Lower lobe of right lung (tissue), 2 donors: ENCODE results near the gene SHROOM1. TPM values are rescaled to one million over a fixed set of nuclear protein-coding genes. Genes with fewer than 3 reads are reported as not detected.

ENCODE experiments used
- ATAC-seq, 2 donors: fragments of 200-7000 bp; cut with Tn5 transposase; one replicate each; pipeline ENCODE4 v1.9.1; 2020 to 2022; ENCODE audit warnings: mild to moderate bottlenecking in 2 of 2, moderate library complexity in 2 of 2
- DNase-seq: peaks from one replicate; pipeline ENCODE4 v3.0.0-alpha.2; 2020
- H3K27ac ChIP-seq: fragments of 200-600 bp; one replicate; pipeline ENCODE4 v1.8.0; 2022
- H3K27me3 ChIP-seq: fragments of 200-600 bp; one replicate; pipeline ENCODE4 v1.8.0; 2022; ENCODE audit warnings: low read depth
- H3K36me3 ChIP-seq: fragments of 200-600 bp; one replicate; pipeline ENCODE4 v1.8.0; 2022; ENCODE audit warnings: mild to moderate bottlenecking
- H3K4me1 ChIP-seq: fragments of 200-600 bp; one replicate; pipeline ENCODE4 v1.8.0; 2022
- H3K4me3 ChIP-seq: fragments of 200-600 bp; one replicate; pipeline ENCODE4 v1.8.0; 2022; ENCODE audit warnings: mild to moderate bottlenecking
- H3K9me3 ChIP-seq: fragments of 200-600 bp; one replicate; pipeline ENCODE4 v1.8.0; 2022
- intact Hi-C: fragments of 100-400 bp; cut with DNase I; formaldehyde crosslinking; loops from one replicate; pipeline ENCODE4 v1.11.0; 2022
- total RNA-seq: library from RNA; stranded (reverse); fragmentation: NEBNext Ultra II Directional; extraction: Animal tissue kit (Norgen Biotek cat#: 25700); gene quantifications from one replicate; pipeline ENCODE4 v1.2.1, GENCODE V29; 2021
- TF ChIP-seq, protein P1 (sequence below): fragments of 200-600 bp; IDR thresholded peaks from one replicate; pipeline ENCODE4 v1.8.0; 2022; ENCODE audit warnings: antibody characterized with exemption, mild to moderate bottlenecking
- donor health status: DM: no; HTN: yes; CAD: no; lungs with severe emphysema.

The SHROOM1 gene
- total RNA-seq, 1 donor from 2014 or later: 17.3 TPM

GRCh38 chr5:132819468-132819867 lies 11.0 kb downstream of the SHROOM1 start:
- Histone ChIP-seq H3K36me3 (peaks cover 11% of the 10 kb centered on the region), H3K4me1 (peaks cover 10% of the 10 kb centered on the region), H3K27me3 (peaks cover 13% of the 10 kb centered on the region), H3K9me3 (no peaks in the 10 kb centered on the region), H3K27ac (no peak overlapping the region), H3K4me3 (no peak overlapping the region)
- TF ChIP-seq, protein P1, sequence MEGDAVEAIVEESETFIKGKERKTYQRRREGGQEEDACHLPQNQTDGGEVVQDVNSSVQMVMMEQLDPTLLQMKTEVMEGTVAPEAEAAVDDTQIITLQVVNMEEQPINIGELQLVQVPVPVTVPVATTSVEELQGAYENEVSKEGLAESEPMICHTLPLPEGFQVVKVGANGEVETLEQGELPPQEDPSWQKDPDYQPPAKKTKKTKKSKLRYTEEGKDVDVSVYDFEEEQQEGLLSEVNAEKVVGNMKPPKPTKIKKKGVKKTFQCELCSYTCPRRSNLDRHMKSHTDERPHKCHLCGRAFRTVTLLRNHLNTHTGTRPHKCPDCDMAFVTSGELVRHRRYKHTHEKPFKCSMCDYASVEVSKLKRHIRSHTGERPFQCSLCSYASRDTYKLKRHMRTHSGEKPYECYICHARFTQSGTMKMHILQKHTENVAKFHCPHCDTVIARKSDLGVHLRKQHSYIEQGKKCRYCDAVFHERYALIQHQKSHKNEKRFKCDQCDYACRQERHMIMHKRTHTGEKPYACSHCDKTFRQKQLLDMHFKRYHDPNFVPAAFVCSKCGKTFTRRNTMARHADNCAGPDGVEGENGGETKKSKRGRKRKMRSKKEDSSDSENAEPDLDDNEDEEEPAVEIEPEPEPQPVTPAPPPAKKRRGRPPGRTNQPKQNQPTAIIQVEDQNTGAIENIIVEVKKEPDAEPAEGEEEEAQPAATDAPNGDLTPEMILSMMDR: no peak
- DNase-seq (no peak), ATAC-seq (peak in 1 of 2 donors; percentile 2)
- intact Hi-C loops: no loop called here

- TF ChIP-seq, protein P1: no peak
- H3K36me3 ChIP-seq: no peaks in the 10 kb centered on the region
- no peak overlapping the region for H3K4me3 ChIP-seq
- DNase-seq: no peak
- intact Hi-C loops: no loop called here
- H3K27me3 ChIP-seq: peaks cover 35% of the 10 kb centered on the region
- no peak overlapping the region for H3K27ac ChIP-seq
- ATAC-seq: no peak
- H3K4me1 ChIP-seq: peaks cover 23% of the 10 kb centered on the region
- no peaks in the 10 kb centered on the region for H3K9me3 ChIP-seq
Observed at GRCh38 chr5:132817011-132817410, 13.4 kb downstream of the SHROOM1 start.

DNA sequence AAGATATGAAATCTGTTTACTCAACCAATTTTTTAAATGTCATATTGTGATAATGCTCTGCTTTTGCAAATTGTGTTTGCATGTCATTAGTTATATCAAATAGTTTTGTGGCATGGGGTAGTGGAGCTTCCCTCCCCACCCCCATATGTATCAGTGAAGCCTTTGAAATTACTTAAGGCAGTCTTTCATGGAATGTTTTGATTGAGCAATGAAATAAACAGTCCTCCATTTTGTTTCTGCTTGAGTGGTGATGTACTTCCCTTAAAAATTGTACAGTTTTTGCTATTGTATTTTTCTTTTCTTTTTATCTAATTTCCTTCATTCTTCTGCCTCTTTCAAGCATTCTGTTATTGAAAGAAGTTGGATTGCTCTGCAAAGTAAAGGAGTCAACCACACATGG lies 13.9 kb downstream of the SHROOM1 start:
- Histone ChIP-seq H3K27me3 (peaks cover 39% of the 10 kb centered on the region), H3K4me3 (no peak overlapping the region), H3K9me3 (no peaks in the 10 kb centered on the region), H3K27ac (no peak overlapping the region), H3K36me3 (no peaks in the 10 kb centered on the region), H3K4me1 (peaks cover 23% of the 10 kb centered on the region)
- intact Hi-C loops: no loop called here
- DNase-seq: no peak
- TF ChIP-seq, protein P1: no peak
- ATAC-seq: no peak

- H3K27me3 ChIP-seq: peaks cover 44% of the 10 kb centered on the region
- H3K4me1 ChIP-seq: peaks cover 23% of the 10 kb centered on the region
- DNase-seq: no peak
- no peak for ATAC-seq
- intact Hi-C loops: no loop called here
- no peaks in the 10 kb centered on the region for H3K36me3 ChIP-seq
- TF ChIP-seq, protein P1: no peak
- no peak overlapping the region for H3K4me3 ChIP-seq
- no peaks in the 10 kb centered on the region for H3K9me3 ChIP-seq
- H3K27ac ChIP-seq: no peak overlapping the region
Observed at GRCh38 chr5:132816083-132816482, 14.4 kb downstream of the SHROOM1 start.

GRCh38 chr5:132815454-132815853 lies 15.0 kb downstream of the SHROOM1 start:
- Histone ChIP-seq H3K27ac (no peak overlapping the region), H3K9me3 (no peaks in the 10 kb centered on the region), H3K4me1 (peaks cover 23% of the 10 kb centered on the region), H3K36me3 (no peaks in the 10 kb centered on the region), H3K27me3 (peaks cover 50% of the 10 kb centered on the region), H3K4me3 (no peak overlapping the region)
- no peak for DNase-seq
- no peak for ATAC-seq
- TF ChIP-seq, protein P1: no peak
- intact Hi-C loops: no loop called here
